Tibial nerve (tissue), 4 donors: ENCODE data around the gene PLXNB3. TPM values are rescaled to one million over a fixed set of nuclear protein-coding genes. Genes with fewer than 3 reads are reported as not detected.
A peak's percentile ranks its signal among the peaks of the same experiment; 100 is the strongest.

Experiments used
- DNase-seq, 2 donors: peaks; one replicate each; pipeline ENCODE4 v3.0.0-alpha.2; 2019; ENCODE audit warnings: low spot score in 2 of 2
- H3K27ac ChIP-seq, 4 donors: fragments of 200-600 bp; sonication (generic) in 3 of 4; one replicate each; pipeline ENCODE4 v1.5.1; 2017 to 2019; ENCODE audit warnings: mild to moderate bottlenecking in 1 of 4
- H3K27me3 ChIP-seq, 2 donors: fragments of 200-600 bp; sonication (generic) in 1 of 2; one replicate each; pipeline versions ENCODE4 v1.5.1 to v1.6.0; 2017 to 2019
- H3K36me3 ChIP-seq, 3 donors: fragments of 200-600 bp; sonication (generic); one replicate each; pipeline ENCODE4 v1.5.1; 2018 to 2019
- H3K4me1 ChIP-seq, 4 donors: fragments of 200-600 bp; sonication (generic) in 3 of 4; one replicate each; pipeline ENCODE4 v1.5.1; 2017 to 2019
- H3K4me3 ChIP-seq, 4 donors: fragments of 200-600 bp; sonication (generic) in 3 of 4; one replicate each; pipeline ENCODE4 v1.5.1; 2017 to 2019; ENCODE audit warnings: mild to moderate bottlenecking in 1 of 4, moderate library complexity in 1 of 4
- H3K9me3 ChIP-seq, 4 donors: fragments of 200-600 bp; sonication (generic) in 3 of 4; one replicate each; pipeline ENCODE4 v1.5.1; 2017 to 2019
- CTCF ChIP-seq, 5 experiments: fragments of 200-600 bp in 3 of 5; fragments of 450-650 bp in 2 of 5; sonication (generic) in 3 of 5; IDR thresholded peaks; one replicate each; pipeline ENCODE4 v1.5.1; 2016 to 2019; ENCODE audit warnings: antibody characterized with exemption in 5 of 5, mild to moderate bottlenecking in 3 of 5, moderate library complexity in 2 of 5
- EP300 ChIP-seq, 2 donors: sonication (generic); formaldehyde crosslinking; IDR thresholded peaks; one replicate each; pipeline ENCODE4 v1.6.1; 2017; ENCODE audit warnings: antibody characterized with exemption in 2 of 2, mild to moderate bottlenecking in 1 of 2
- POLR2A ChIP-seq, 2 donors: fragments of 450-650 bp; IDR thresholded peaks; one replicate each; pipeline ENCODE4 v1.6.1; 2017; ENCODE audit warnings: antibody characterized with exemption in 2 of 2, mild to moderate bottlenecking in 2 of 2, moderate library complexity in 2 of 2
- WGBS, 2 donors: methylation state at CpG; one replicate each; pipeline ENCODE4 v1.1.5; 2018; 5-methylcytosine and 5-hydroxymethylcytosine counted together
- total RNA-seq, 4 donors: library from RNA; depleted of rRNA; stranded (reverse); fragments of >200 nt; gene quantifications; one replicate each; pipeline ENCODE4 v1.1.0, GENCODE V29; 2016

Gene PLXNB3
- 10 to 100 TPM; 45.4 to 77.7 (median 50.3) TPM for total RNA-seq

GRCh38 chrX:153763989-153764755, at the start of gene PLXNB3:
PLXNB3 (plus strand) TSS chrX:153764249; CDS start chrX:153765536, 1,287 bp downstream.
- TF ChIP-seq CTCF (IDR thresholded peaks at IDR 0.05) (peak; percentile 71 to 92 (median 85)), EP300 (IDR thresholded peaks at IDR 0.05) (peak in 1 of 2 donors; percentile 50), POLR2A (IDR thresholded peaks at IDR 0.05) (no peak)
- no peaks in the 10 kb centered on the region for H3K36me3 ChIP-seq
- H3K27ac ChIP-seq, result peak within 1 kb of the TSS in 3 of 4 donors; percentile 8 to 82 (median 60)
- no peaks in the 10 kb centered on the region for H3K9me3 ChIP-seq
- H3K4me3 ChIP-seq, result peak within 1 kb of the TSS; percentile 9 to 48 (median 28)
- DNase-seq, result peak; percentile 56 to 64
- H3K27me3 ChIP-seq, result no peaks in the 10 kb centered on the region
- H3K4me1 ChIP-seq, result peaks cover 0 to 26% (median 0%) of the 10 kb centered on the region in 4 donors
- 4 to 29% methylated on average over 4 to 22 of the region's 26 CpGs for WGBS, 2 donors

- H3K4me3 ChIP-seq, result no peak overlapping the region
- DNase-seq, result no peak
- WGBS, 2 donors, result 79 to 81% methylated on average over 3 of the region's 3 CpGs
- no peaks in the 10 kb centered on the region for H3K27me3 ChIP-seq
- no peaks in the 10 kb centered on the region for H3K4me1 ChIP-seq
- H3K36me3 ChIP-seq, result peaks cover 0 to 55% (median 4%) of the 10 kb centered on the region in 3 donors
- no peak for TF ChIP-seq EP300 (IDR thresholded peaks at IDR 0.05)
- TF ChIP-seq CTCF (IDR thresholded peaks at IDR 0.05), result no peak
- no peak for TF ChIP-seq POLR2A (IDR thresholded peaks at IDR 0.05)
- H3K9me3 ChIP-seq, result no peaks in the 10 kb centered on the region
- no peak overlapping the region for H3K27ac ChIP-seq
Observed at GRCh38 chrX:153714256-153714655, 49.8 kb upstream of the PLXNB3 start.

- H3K9me3 ChIP-seq, result no peaks in the 10 kb centered on the region
- H3K27me3 ChIP-seq, result no peaks in the 10 kb centered on the region
- no peak for DNase-seq
- H3K27ac ChIP-seq, result no peak overlapping the region
- peaks cover 0 to 59% (median 4%) of the 10 kb centered on the region in 3 donors for H3K36me3 ChIP-seq
- no peak overlapping the region for H3K4me3 ChIP-seq
- TF ChIP-seq CTCF (IDR thresholded peaks at IDR 0.05) (no peak), EP300 (IDR thresholded peaks at IDR 0.05) (no peak), POLR2A (IDR thresholded peaks at IDR 0.05) (no peak)
- peaks cover 0 to 6% (median 0%) of the 10 kb centered on the region in 4 donors for H3K4me1 ChIP-seq
- WGBS, 2 donors, result 86 to 92% methylated on average over 9 of the region's 9 CpGs
Observed at GRCh38 chrX:153717445-153717844, 46.6 kb upstream of the PLXNB3 start.

GRCh38 chrX:153719238-153719637, 44.8 kb upstream of the PLXNB3 start:
- H3K4me3 ChIP-seq, result no peak overlapping the region
- H3K27ac ChIP-seq, result no peak overlapping the region
- no peaks in the 10 kb centered on the region for H3K27me3 ChIP-seq
- WGBS, 2 donors, result 88 to 89% methylated on average over 1 to 2 of the region's 2 CpGs
- H3K4me1 ChIP-seq, result peaks cover 0 to 15% (median 3%) of the 10 kb centered on the region in 4 donors
- peaks cover 0 to 49% (median 4%) of the 10 kb centered on the region in 3 donors for H3K36me3 ChIP-seq
- no peaks in the 10 kb centered on the region for H3K9me3 ChIP-seq
- TF ChIP-seq EP300 (IDR thresholded peaks at IDR 0.05) (no peak), POLR2A (IDR thresholded peaks at IDR 0.05) (no peak), CTCF (IDR thresholded peaks at IDR 0.05) (no peak)
- DNase-seq, result no peak

GRCh38 chrX:153719701-153720100, 44.3 kb upstream of the PLXNB3 start:
- 72 to 94% methylated on average over 2 of the region's 2 CpGs for WGBS, 2 donors
- no peak for DNase-seq
- Histone ChIP-seq H3K9me3 (no peaks in the 10 kb centered on the region), H3K4me1 (peaks cover 0 to 15% (median 3%) of the 10 kb centered on the region in 4 donors), H3K27me3 (no peaks in the 10 kb centered on the region), H3K4me3 (no peak overlapping the region), H3K36me3 (peaks cover 0 to 44% (median 3%) of the 10 kb centered on the region in 3 donors), H3K27ac (no peak overlapping the region)
- TF ChIP-seq EP300 (IDR thresholded peaks at IDR 0.05) (no peak), CTCF (IDR thresholded peaks at IDR 0.05) (no peak)
